Activated CD4-positive, alpha-beta T cell treated with anti-CD3 and anti-CD28 coated beads, Interleukin-2, amount 50 U/mL, for 1 hour (primary cell): ENCODE results near the gene GMPPA.

Experiments used
- DNase-seq: peaks from one replicate; pipeline ENCODE4 v3.0.0-alpha.2; 2020

Gene GMPPA

GRCh38 chr2:219498280-219499057 is at the start of gene GMPPA:
Gene GMPPA (plus strand): TSS chr2:219498891. CDS start chr2:219499976, 1,085 bp downstream.
- peak; percentile 90 for DNase-seq

GRCh38 chr2:219449609-219450008 is 49.1 kb upstream of the GMPPA start:
- no peak for DNase-seq

- DNase-seq, result no peak
These were observed 46.9 kb upstream of the GMPPA start for GRCh38 chr2:219451661-219452360.

- DNase-seq, result no peak
These were observed 46.1 kb upstream of the GMPPA start for GRCh38 chr2:219452361-219453317.

GRCh38 chr2:219453671-219454590 is 44.8 kb upstream of the GMPPA start:
- DNase-seq, result no peak

- DNase-seq, result no peak
These were observed 43.1 kb upstream of the GMPPA start for GRCh38 chr2:219455581-219455980.

- DNase-seq, result no peak
These were observed 40.8 kb upstream of the GMPPA start for GRCh38 chr2:219457784-219458369.

- DNase-seq, result no peak
These were observed 39.7 kb upstream of the GMPPA start for GRCh38 chr2:219458996-219459395.

- peak; percentile 32 for DNase-seq
These were observed 39.0 kb upstream of the GMPPA start for GRCh38 chr2:219459460-219460311.

GRCh38 chr2:219460424-219460926 is 38.2 kb upstream of the GMPPA start:
- DNase-seq, result no peak

- no peak for DNase-seq
These were observed 37.6 kb upstream of the GMPPA start for GRCh38 chr2:219461047-219461514.

GRCh38 chr2:219461669-219462068 is 37.0 kb upstream of the GMPPA start:
- DNase-seq, result no peak

GRCh38 chr2:219462349-219462748 is 36.3 kb upstream of the GMPPA start:
- no peak for DNase-seq

- DNase-seq, result no peak
These were observed 34.2 kb upstream of the GMPPA start for GRCh38 chr2:219464286-219465032.

GRCh38 chr2:219465659-219466561 is 32.8 kb upstream of the GMPPA start:
- DNase-seq, result no peak

GRCh38 chr2:219466816-219467735 is 31.6 kb upstream of the GMPPA start:
- DNase-seq, result no peak

- DNase-seq, result no peak
These were observed 31.0 kb upstream of the GMPPA start for GRCh38 chr2:219467736-219468075.
